Omental fat pad (tissue), 4 donors: ENCODE measurements around the gene KRT84. TPM values are rescaled to one million over a fixed set of nuclear protein-coding genes. Genes with fewer than 3 reads are reported as not detected.

Experiments
- ATAC-seq: fragments of 150-250 bp; one replicate; pipeline ENCODE4 v1.9.1; 2016; ENCODE audit warnings: mild to moderate bottlenecking, moderate library complexity; ENCODE audit not compliant: low FRiP score
- DNase-seq: peaks from one replicate; pipeline ENCODE4 v3.0.0-alpha.2; 2019; ENCODE audit warnings: low spot score
- CTCF ChIP-seq, 3 donors: fragments of 450-650 bp; IDR thresholded peaks; one replicate each; pipeline ENCODE4 v1.5.1; 2016 to 2017; ENCODE audit warnings: antibody characterized with exemption in 3 of 3, mild to moderate bottlenecking in 3 of 3, moderate library complexity in 2 of 3
- total RNA-seq, 4 donors: library from RNA; depleted of rRNA; stranded (reverse); fragments of >200 nt; gene quantifications; one replicate each; pipeline ENCODE4 v1.1.0, GENCODE V29; 2016

The KRT84 gene
- total RNA-seq, 4 donors from 2014 or later = not detected

- ATAC-seq (no peak), DNase-seq (no peak)
- no peak for TF ChIP-seq CTCF (IDR thresholded peaks at IDR 0.05)
These were observed 44.3 kb downstream of the KRT84 start for GRCh38 chr12:52341066-52341580.

DNA sequence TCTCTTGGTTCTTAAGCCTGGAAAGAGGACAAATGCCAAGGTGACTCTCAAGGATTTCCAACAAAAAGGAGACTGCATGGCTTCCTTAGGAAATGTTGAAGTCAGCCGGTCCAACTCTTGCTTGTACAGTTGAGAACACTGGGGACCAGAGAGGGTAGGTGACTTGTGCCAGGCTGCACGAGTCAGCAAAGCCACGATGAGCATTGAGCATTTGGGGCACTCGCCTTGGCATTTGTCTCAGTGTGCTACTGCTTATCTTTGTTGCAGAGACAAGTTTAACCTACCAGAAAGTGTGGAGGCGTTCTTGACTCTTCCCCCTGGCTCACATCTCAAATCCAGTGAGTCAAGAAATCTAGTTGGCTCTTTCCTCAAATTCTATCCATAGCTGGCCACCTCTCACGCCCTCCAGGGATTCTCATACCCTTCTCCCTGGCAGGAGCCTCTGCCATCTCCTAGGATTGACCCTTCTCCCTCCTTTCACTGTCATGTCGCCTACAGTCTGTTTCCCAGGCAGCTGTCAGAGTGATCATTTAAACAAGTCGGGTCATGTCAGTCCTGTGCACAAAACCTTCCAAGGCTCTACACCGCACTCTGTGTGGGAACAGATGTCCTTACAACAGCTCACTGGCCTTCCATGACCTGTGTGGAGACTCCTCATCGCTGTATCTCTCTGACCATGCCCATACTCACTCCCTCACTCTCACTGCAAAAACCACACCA lies 47.1 kb downstream of the KRT84 start:
- ATAC-seq (no peak), DNase-seq (no peak)
- no peak for TF ChIP-seq CTCF (IDR thresholded peaks at IDR 0.05)

DNA sequence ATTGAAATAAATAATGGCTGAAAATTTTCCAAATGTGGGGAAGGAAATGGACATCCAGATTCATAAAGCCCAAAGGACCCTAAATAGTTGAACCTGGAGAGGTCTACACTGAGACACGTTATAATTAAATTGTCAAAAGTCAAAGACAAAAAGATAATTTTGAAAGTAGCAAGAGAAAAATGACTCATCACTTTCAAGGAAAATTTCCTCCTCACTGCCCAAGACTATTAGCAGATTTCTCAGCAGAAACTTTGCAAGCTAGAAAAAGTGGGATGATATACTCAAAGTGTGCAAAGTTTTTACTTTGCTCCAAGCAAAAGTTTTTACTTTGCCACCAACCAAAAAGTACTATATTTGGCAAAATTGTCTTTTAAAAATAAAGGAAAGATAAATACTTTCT lies 48.4 kb downstream of the KRT84 start:
- no peak for DNase-seq
- no peak for ATAC-seq
- no peak for TF ChIP-seq CTCF (IDR thresholded peaks at IDR 0.05)

DNA sequence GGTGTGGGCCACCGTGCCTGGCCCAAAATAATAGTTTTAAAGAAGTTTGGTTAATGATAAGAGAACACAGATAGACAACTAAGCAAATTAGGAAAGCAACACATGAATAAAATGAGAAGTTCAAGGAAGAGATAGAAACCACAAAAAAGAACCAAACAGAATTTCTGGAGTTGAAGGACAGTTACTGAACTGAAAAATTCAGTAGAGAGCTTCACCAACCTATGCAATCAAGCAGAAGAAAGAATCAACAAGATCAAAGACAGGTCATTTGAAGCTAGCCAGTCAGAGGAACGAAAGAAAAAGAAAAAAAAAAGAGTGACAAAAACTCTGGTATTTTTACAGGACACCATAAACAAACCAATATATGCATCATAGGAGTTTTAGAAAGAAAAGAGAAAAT lies 48.8 kb downstream of the KRT84 start:
- DNase-seq = no peak
- TF ChIP-seq CTCF (IDR thresholded peaks at IDR 0.05) = no peak
- no peak for ATAC-seq

DNA sequence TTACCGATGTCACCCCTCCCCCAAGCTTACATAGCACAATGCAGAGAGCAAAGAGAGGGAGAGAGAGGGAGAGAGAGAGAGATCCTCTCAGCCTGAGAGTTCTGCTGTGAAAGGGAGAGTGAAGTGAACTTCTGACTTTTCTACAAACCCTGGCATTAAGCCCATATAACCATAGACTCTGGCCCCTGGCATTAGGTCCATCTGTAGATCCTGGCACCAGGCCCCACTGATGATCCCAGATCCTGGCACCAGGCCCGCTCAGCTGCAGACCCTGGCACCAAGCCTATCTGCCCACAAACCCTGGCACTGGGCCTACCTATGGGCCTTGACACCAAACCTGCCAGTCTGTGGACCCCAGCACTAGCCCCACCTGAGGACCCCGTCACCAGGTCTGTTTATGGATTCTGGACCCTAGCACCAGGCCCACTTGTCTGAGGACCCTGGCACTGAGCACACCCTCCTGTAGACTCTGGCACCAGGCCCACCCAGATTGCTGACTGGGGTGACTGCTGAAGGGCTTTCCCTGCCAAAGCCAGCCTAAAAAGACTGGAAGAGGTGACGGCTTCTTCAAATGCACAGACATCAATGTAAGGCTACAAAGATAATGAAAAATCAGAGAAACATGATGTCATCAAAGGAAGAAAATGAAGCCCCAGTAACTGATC lies 49.7 kb downstream of the KRT84 start:
- DNase-seq (no peak), ATAC-seq (no peak)
- TF ChIP-seq CTCF (IDR thresholded peaks at IDR 0.05) = no peak

DNA sequence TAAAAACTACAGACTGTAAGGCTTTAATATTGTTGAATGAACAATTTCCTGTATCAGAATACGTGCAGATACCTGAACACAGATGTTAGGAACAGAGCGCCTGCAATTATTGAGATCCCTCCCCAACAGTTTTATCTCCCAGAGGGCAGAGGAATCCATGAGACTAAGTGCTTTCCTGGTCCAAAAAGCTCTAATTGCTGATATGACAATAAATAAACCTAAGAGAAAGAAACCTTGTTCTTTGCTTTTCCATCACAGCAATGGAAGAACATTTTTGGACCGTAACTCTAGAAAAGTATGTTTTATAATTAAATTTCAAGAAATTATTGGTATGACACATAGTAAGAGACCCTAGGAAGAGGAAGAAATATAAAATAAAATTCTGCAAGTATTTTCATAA lies 51.3 kb downstream of the KRT84 start:
- TF ChIP-seq CTCF (IDR thresholded peaks at IDR 0.05) = no peak
- ATAC-seq (no peak), DNase-seq (no peak)

GRCh38 chr12:52333321-52333720 lies 52.1 kb downstream of the KRT84 start:
- no peak for DNase-seq
- no peak for TF ChIP-seq CTCF (IDR thresholded peaks at IDR 0.05)

More at GRCh38 chr12:52333321-52333720, 52.1 kb downstream of the KRT84 start:
- no peak for ATAC-seq
